Tibial nerve (tissue), 4 donors: ENCODE data around the gene GBGT1. TPM values are rescaled to one million over a fixed set of nuclear protein-coding genes. Genes with fewer than 3 reads are reported as not detected.
A peak's percentile ranks its signal among the peaks of the same experiment; 100 is the strongest.

ENCODE experiments used
- DNase-seq, 2 donors: peaks; one replicate each; pipeline ENCODE4 v3.0.0-alpha.2; 2019; ENCODE audit warnings: low spot score in 2 of 2
- H3K27ac ChIP-seq, 4 donors: fragments of 200-600 bp; sonication (generic) in 3 of 4; one replicate each; pipeline ENCODE4 v1.5.1; 2017 to 2019; ENCODE audit warnings: mild to moderate bottlenecking in 1 of 4
- H3K27me3 ChIP-seq, 2 donors: fragments of 200-600 bp; sonication (generic) in 1 of 2; one replicate each; pipeline versions ENCODE4 v1.5.1 to v1.6.0; 2017 to 2019
- H3K36me3 ChIP-seq, 3 donors: fragments of 200-600 bp; sonication (generic); one replicate each; pipeline ENCODE4 v1.5.1; 2018 to 2019
- H3K4me1 ChIP-seq, 4 donors: fragments of 200-600 bp; sonication (generic) in 3 of 4; one replicate each; pipeline ENCODE4 v1.5.1; 2017 to 2019
- H3K4me3 ChIP-seq, 4 donors: fragments of 200-600 bp; sonication (generic) in 3 of 4; one replicate each; pipeline ENCODE4 v1.5.1; 2017 to 2019; ENCODE audit warnings: mild to moderate bottlenecking in 1 of 4, moderate library complexity in 1 of 4
- H3K9me3 ChIP-seq, 4 donors: fragments of 200-600 bp; sonication (generic) in 3 of 4; one replicate each; pipeline ENCODE4 v1.5.1; 2017 to 2019
- CTCF ChIP-seq, 5 experiments: fragments of 200-600 bp in 3 of 5; fragments of 450-650 bp in 2 of 5; sonication (generic) in 3 of 5; IDR thresholded peaks; one replicate each; pipeline ENCODE4 v1.5.1; 2016 to 2019; ENCODE audit warnings: antibody characterized with exemption in 5 of 5, mild to moderate bottlenecking in 3 of 5, moderate library complexity in 2 of 5
- EP300 ChIP-seq, 2 donors: sonication (generic); formaldehyde crosslinking; IDR thresholded peaks; one replicate each; pipeline ENCODE4 v1.6.1; 2017; ENCODE audit warnings: antibody characterized with exemption in 2 of 2, mild to moderate bottlenecking in 1 of 2
- POLR2A ChIP-seq, 2 donors: fragments of 450-650 bp; IDR thresholded peaks; one replicate each; pipeline ENCODE4 v1.6.1; 2017; ENCODE audit warnings: antibody characterized with exemption in 2 of 2, mild to moderate bottlenecking in 2 of 2, moderate library complexity in 2 of 2
- WGBS, 2 donors: methylation state at CpG; one replicate each; pipeline ENCODE4 v1.1.5; 2018; 5-methylcytosine and 5-hydroxymethylcytosine counted together
- total RNA-seq, 4 donors: library from RNA; depleted of rRNA; stranded (reverse); fragments of >200 nt; gene quantifications; one replicate each; pipeline ENCODE4 v1.1.0, GENCODE V29; 2016

The GBGT1 gene
- total RNA-seq, 4 donors from 2014 or later, result 15.3 to 63.3 (median 36.8) TPM

GRCh38 chr9:133186736-133187135 is 23.0 kb upstream of the GBGT1 start:
- TF ChIP-seq EP300 (IDR thresholded peaks at IDR 0.05), result no peak
- no peak for TF ChIP-seq CTCF (IDR thresholded peaks at IDR 0.05)
- TF ChIP-seq POLR2A (IDR thresholded peaks at IDR 0.05), result no peak
- Histone ChIP-seq H3K36me3 (no peaks in the 10 kb centered on the region), H3K9me3 (no peaks in the 10 kb centered on the region), H3K27me3 (peaks cover 0 to 16% of the 10 kb centered on the region in 2 donors), H3K4me3 (no peak overlapping the region), H3K27ac (no peak overlapping the region), H3K4me1 (peaks cover 0 to 12% (median 0%) of the 10 kb centered on the region in 4 donors)
- 82 to 87% methylated on average over 6 of the region's 6 CpGs for WGBS, 2 donors
- DNase-seq, result no peak

GRCh38 chr9:133184971-133185370 is 21.3 kb upstream of the GBGT1 start:
- H3K9me3 ChIP-seq, result no peaks in the 10 kb centered on the region
- H3K27me3 ChIP-seq, result peaks cover 0 to 13% of the 10 kb centered on the region in 2 donors
- H3K4me1 ChIP-seq, result peaks cover 0 to 12% (median 0%) of the 10 kb centered on the region in 4 donors
- TF ChIP-seq CTCF (IDR thresholded peaks at IDR 0.05) (peak; percentile 34 to 69 (median 50)), EP300 (IDR thresholded peaks at IDR 0.05) (no peak)
- no peak overlapping the region for H3K4me3 ChIP-seq
- H3K36me3 ChIP-seq, result no peaks in the 10 kb centered on the region
- H3K27ac ChIP-seq, result no peak overlapping the region
- peak in 1 of 2 donors; percentile 50 for DNase-seq
- WGBS, 2 donors, result 6 to 25% methylated on average over 6 to 8 of the region's 8 CpGs

GRCh38 chr9:133182151-133182550 is 18.4 kb upstream of the GBGT1 start:
- no peaks in the 10 kb centered on the region for H3K9me3 ChIP-seq
- no peak overlapping the region for H3K4me3 ChIP-seq
- H3K27me3 ChIP-seq, result no peaks in the 10 kb centered on the region
- H3K27ac ChIP-seq, result no peak overlapping the region
- no peak for DNase-seq
- 67 to 90% methylated on average over 4 to 5 of the region's 5 CpGs for WGBS, 2 donors
- no peaks in the 10 kb centered on the region for H3K36me3 ChIP-seq
- no peak for TF ChIP-seq CTCF (IDR thresholded peaks at IDR 0.05)
- TF ChIP-seq EP300 (IDR thresholded peaks at IDR 0.05), result no peak
- no peak for TF ChIP-seq POLR2A (IDR thresholded peaks at IDR 0.05)
- peaks cover 0 to 12% (median 0%) of the 10 kb centered on the region in 4 donors for H3K4me1 ChIP-seq

DNA sequence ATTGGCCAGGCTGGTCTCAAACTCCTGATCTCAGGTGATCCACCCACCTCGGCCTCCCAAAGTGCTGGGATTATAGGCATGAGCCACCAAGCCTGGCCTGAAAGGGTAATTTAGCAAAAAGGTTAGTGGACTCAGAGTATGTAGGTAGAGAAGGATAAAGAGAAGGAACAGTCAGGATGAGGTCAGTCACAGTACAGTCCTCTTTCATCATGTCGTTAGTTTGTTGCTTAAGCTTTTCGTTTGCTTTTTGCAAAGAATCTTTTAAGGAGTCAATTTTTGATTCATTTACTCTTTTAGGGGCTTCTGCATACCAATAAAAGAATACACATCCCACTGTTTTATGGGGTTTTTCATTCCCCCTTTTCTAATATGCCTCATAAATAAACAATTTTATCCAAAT is 17.8 kb upstream of the GBGT1 start:
- H3K36me3 ChIP-seq, result no peaks in the 10 kb centered on the region
- DNase-seq, result no peak
- TF ChIP-seq POLR2A (IDR thresholded peaks at IDR 0.05) (no peak), EP300 (IDR thresholded peaks at IDR 0.05) (no peak), CTCF (IDR thresholded peaks at IDR 0.05) (no peak)
- H3K27ac ChIP-seq, result peak overlapping the region in 2 of 4 donors; percentile 64 to 68
- no peaks in the 10 kb centered on the region for H3K27me3 ChIP-seq
- H3K9me3 ChIP-seq, result no peaks in the 10 kb centered on the region
- no peak overlapping the region for H3K4me3 ChIP-seq
- WGBS, 2 donors, result 72 to 75% methylated on average over 3 of the region's 3 CpGs
- H3K4me1 ChIP-seq, result peaks cover 0 to 12% (median 0%) of the 10 kb centered on the region in 4 donors

GRCh38 chr9:133180953-133181352 is 17.2 kb upstream of the GBGT1 start:
- Histone ChIP-seq H3K4me3 (no peak overlapping the region), H3K36me3 (no peaks in the 10 kb centered on the region), H3K27me3 (no peaks in the 10 kb centered on the region), H3K4me1 (peaks cover 0 to 9% (median 0%) of the 10 kb centered on the region in 4 donors), H3K9me3 (no peaks in the 10 kb centered on the region), H3K27ac (peak overlapping the region in 2 of 4 donors; percentile 64 to 68)
- 57 to 60% methylated on average over 5 of the region's 5 CpGs for WGBS, 2 donors
- no peak for DNase-seq
- no peak for TF ChIP-seq CTCF (IDR thresholded peaks at IDR 0.05)
- no peak for TF ChIP-seq POLR2A (IDR thresholded peaks at IDR 0.05)
- TF ChIP-seq EP300 (IDR thresholded peaks at IDR 0.05), result no peak
